ENCODE data around the gene PRLHR. TPM values are rescaled to one million over a fixed set of nuclear protein-coding genes. Genes with fewer than 3 reads are reported as not detected.

The PRLHR gene
- total RNA-seq, 1 experiment from 2014 or later, result not detected

DNA sequence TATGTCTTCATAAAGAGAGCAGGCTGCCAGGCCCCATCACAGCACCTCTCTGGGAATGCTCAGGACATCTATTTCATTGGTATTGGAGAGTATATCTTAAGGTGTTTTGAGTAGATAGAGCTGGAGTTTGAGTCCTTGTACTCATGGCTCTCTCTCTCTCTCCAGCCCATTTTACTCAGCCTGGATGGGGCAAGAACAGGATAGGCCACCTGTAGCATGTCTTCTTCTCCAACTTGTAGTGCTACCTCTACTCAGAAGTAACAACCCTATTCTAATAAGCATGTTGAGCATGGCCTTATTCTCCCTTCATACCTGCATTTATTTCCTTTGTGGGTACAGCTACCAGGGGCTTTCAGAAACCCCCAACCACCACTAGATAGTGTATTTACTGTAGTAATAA lies 21.9 kb downstream of the PRLHR start (continued):
- TF ChIP-seq, protein P1, sequence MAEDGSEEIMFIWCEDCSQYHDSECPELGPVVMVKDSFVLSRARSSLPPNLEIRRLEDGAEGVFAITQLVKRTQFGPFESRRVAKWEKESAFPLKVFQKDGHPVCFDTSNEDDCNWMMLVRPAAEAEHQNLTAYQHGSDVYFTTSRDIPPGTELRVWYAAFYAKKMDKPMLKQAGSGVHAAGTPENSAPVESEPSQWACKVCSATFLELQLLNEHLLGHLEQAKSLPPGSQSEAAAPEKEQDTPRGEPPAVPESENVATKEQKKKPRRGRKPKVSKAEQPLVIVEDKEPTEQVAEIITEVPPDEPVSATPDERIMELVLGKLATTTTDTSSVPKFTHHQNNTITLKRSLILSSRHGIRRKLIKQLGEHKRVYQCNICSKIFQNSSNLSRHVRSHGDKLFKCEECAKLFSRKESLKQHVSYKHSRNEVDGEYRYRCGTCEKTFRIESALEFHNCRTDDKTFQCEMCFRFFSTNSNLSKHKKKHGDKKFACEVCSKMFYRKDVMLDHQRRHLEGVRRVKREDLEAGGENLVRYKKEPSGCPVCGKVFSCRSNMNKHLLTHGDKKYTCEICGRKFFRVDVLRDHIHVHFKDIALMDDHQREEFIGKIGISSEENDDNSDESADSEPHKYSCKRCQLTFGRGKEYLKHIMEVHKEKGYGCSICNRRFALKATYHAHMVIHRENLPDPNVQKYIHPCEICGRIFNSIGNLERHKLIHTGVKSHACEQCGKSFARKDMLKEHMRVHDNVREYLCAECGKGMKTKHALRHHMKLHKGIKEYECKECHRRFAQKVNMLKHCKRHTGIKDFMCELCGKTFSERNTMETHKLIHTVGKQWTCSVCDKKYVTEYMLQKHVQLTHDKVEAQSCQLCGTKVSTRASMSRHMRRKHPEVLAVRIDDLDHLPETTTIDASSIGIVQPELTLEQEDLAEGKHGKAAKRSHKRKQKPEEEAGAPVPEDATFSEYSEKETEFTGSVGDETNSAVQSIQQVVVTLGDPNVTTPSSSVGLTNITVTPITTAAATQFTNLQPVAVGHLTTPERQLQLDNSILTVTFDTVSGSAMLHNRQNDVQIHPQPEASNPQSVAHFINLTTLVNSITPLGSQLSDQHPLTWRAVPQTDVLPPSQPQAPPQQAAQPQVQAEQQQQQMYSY (CRISPR knock-in tag; IDR thresholded peaks at IDR 0.05), result no peak
- TF ChIP-seq ZNF317 (CRISPR knock-in tag; IDR thresholded peaks at IDR 0.05; ENCODE audit: borderline replicate concordance, low read depth) (no peak), ELF4 (CRISPR knock-in tag; IDR thresholded peaks at IDR 0.05; ENCODE audit: low read depth) (no peak), TEAD1 (CRISPR knock-in tag; IDR thresholded peaks at IDR 0.05) (no peak)
- TF ChIP-seq, protein P2, sequence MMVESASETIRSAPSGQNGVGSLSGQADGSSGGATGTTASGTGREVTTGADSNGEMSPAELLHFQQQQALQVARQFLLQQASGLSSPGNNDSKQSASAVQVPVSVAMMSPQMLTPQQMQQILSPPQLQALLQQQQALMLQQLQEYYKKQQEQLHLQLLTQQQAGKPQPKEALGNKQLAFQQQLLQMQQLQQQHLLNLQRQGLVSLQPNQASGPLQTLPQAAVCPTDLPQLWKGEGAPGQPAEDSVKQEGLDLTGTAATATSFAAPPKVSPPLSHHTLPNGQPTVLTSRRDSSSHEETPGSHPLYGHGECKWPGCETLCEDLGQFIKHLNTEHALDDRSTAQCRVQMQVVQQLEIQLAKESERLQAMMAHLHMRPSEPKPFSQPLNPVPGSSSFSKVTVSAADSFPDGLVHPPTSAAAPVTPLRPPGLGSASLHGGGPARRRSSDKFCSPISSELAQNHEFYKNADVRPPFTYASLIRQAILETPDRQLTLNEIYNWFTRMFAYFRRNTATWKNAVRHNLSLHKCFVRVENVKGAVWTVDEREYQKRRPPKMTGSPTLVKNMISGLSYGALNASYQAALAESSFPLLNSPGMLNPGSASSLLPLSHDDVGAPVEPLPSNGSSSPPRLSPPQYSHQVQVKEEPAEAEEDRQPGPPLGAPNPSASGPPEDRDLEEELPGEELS (CRISPR knock-in tag; IDR thresholded peaks at IDR 0.05), result no peak
- TF ChIP-seq, protein P3, sequence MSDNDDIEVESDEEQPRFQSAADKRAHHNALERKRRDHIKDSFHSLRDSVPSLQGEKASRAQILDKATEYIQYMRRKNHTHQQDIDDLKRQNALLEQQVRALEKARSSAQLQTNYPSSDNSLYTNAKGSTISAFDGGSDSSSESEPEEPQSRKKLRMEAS (CRISPR knock-in tag; IDR thresholded peaks at IDR 0.05), result no peak

DNA sequence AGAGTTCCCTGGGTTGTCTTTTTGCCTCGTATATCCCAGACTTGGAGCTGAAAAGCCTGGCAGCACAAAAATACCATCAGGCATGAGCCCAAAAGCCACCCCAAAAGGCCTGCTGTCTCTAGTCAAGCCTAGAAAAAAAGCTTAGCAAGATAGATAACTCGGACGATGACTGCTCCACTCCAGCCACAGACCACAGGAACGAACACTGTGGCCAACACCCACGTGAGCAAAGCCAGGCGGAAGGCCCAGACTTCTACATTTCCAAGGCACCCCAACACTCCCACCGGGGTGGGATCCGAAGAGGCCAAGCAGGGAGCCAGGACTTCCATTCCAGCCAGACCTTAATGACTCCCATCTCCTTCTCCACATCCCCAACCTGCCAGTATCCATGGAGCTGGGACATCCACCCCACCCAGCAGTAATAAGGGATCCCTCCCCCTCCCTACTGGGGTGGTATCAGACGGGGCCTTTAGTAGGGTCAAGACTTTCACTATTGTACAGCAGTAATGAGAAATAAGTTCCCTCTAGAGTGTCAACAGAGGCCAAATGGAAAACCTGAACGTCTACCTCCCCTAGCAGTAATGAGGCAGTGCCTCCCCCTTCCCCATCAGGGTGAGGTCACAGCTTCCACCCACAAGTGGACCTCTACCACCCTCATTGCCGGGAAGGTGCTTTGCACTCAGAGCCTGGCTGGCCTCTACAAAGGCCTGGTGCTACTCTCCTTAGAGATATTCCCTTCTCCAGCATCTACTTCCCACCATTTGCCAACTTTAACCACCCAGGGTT lies 23.0 kb downstream of the PRLHR start:
- ATAC-seq (no peak), DNase-seq (ENCODE audit: low spot score) (no peak)
- Mint-ChIP-seq H3K36me3 (no peaks in the 10 kb centered on the region), H3K4me1 (no peaks in the 10 kb centered on the region), H3K4me3 (no peak overlapping the region), H3K27me3 (ENCODE audit: low read depth) (peaks cover 5% of the 10 kb centered on the region; the same call in 1 of the 2 replicates), H3K9me3 (no peaks in the 10 kb centered on the region), H3K27ac (no peak overlapping the region)
- CTCF ChIA-PET, result interaction anchor here (1.3 to 2.0 kb wide), 2 partner anchors 8 to 22 kb away, joined by 5 to 7 read pairs; no protein-coding TSS in a partner anchor
- POLR2A ChIA-PET, result no interaction called here
- TF ChIP-seq NFYB (CRISPR knock-in tag; conservative IDR thresholded peaks at IDR 0.05; ENCODE audit: low read depth) (no peak), SMAD4 (CRISPR knock-in tag; IDR thresholded peaks at IDR 0.05) (no peak), GABPB1 (CRISPR knock-in tag; IDR thresholded peaks at IDR 0.05) (no peak), ETV6 (CRISPR knock-in tag; IDR thresholded peaks at IDR 0.05) (no peak), IRF2 (CRISPR knock-in tag; IDR thresholded peaks at IDR 0.05; ENCODE audit: borderline replicate concordance, low read depth) (no peak), SMAD3 (CRISPR knock-in tag; IDR thresholded peaks at IDR 0.05; ENCODE audit: borderline replicate concordance) (no peak), ZNF263 (CRISPR knock-in tag; IDR thresholded peaks at IDR 0.05; ENCODE audit: low read depth) (no peak)
- TF ChIP-seq, protein P4, sequence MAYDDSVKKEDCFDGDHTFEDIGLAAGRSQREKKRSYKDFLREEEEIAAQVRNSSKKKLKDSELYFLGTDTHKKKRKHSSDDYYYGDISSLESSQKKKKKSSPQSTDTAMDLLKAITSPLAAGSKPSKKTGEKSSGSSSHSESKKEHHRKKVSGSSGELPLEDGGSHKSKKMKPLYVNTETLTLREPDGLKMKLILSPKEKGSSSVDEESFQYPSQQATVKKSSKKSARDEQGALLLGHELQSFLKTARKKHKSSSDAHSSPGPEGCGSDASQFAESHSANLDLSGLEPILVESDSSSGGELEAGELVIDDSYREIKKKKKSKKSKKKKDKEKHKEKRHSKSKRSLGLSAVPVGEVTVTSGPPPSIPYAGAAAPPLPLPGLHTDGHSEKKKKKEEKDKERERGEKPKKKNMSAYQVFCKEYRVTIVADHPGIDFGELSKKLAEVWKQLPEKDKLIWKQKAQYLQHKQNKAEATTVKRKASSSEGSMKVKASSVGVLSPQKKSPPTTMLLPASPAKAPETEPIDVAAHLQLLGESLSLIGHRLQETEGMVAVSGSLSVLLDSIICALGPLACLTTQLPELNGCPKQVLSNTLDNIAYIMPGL (CRISPR knock-in tag; IDR thresholded peaks at IDR 0.05), result no peak
- TF ChIP-seq, protein P5, sequence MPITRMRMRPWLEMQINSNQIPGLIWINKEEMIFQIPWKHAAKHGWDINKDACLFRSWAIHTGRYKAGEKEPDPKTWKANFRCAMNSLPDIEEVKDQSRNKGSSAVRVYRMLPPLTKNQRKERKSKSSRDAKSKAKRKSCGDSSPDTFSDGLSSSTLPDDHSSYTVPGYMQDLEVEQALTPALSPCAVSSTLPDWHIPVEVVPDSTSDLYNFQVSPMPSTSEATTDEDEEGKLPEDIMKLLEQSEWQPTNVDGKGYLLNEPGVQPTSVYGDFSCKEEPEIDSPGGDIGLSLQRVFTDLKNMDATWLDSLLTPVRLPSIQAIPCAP (CRISPR knock-in tag; IDR thresholded peaks at IDR 0.05), result no peak
- TF ChIP-seq, protein P6, sequence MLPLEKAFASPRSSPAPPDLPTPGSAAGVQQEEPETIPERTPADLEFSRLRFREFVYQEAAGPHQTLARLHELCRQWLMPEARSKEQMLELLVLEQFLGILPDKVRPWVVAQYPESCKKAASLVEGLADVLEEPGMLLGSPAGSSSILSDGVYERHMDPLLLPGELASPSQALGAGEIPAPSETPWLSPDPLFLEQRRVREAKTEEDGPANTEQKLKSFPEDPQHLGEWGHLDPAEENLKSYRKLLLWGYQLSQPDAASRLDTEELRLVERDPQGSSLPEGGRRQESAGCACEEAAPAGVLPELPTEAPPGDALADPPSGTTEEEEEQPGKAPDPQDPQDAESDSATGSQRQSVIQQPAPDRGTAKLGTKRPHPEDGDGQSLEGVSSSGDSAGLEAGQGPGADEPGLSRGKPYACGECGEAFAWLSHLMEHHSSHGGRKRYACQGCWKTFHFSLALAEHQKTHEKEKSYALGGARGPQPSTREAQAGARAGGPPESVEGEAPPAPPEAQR (CRISPR knock-in tag; IDR thresholded peaks at IDR 0.05), result no peak
- TF ChIP-seq, protein P7, sequence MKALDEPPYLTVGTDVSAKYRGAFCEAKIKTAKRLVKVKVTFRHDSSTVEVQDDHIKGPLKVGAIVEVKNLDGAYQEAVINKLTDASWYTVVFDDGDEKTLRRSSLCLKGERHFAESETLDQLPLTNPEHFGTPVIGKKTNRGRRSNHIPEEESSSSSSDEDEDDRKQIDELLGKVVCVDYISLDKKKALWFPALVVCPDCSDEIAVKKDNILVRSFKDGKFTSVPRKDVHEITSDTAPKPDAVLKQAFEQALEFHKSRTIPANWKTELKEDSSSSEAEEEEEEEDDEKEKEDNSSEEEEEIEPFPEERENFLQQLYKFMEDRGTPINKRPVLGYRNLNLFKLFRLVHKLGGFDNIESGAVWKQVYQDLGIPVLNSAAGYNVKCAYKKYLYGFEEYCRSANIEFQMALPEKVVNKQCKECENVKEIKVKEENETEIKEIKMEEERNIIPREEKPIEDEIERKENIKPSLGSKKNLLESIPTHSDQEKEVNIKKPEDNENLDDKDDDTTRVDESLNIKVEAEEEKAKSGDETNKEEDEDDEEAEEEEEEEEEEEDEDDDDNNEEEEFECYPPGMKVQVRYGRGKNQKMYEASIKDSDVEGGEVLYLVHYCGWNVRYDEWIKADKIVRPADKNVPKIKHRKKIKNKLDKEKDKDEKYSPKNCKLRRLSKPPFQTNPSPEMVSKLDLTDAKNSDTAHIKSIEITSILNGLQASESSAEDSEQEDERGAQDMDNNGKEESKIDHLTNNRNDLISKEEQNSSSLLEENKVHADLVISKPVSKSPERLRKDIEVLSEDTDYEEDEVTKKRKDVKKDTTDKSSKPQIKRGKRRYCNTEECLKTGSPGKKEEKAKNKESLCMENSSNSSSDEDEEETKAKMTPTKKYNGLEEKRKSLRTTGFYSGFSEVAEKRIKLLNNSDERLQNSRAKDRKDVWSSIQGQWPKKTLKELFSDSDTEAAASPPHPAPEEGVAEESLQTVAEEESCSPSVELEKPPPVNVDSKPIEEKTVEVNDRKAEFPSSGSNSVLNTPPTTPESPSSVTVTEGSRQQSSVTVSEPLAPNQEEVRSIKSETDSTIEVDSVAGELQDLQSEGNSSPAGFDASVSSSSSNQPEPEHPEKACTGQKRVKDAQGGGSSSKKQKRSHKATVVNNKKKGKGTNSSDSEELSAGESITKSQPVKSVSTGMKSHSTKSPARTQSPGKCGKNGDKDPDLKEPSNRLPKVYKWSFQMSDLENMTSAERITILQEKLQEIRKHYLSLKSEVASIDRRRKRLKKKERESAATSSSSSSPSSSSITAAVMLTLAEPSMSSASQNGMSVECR (CRISPR knock-in tag; IDR thresholded peaks at IDR 0.05; ENCODE audit: borderline replicate concordance), result no peak
